Stimulated activated CD8-positive, alpha-beta memory T cell treated with anti-CD3 and anti-CD28 coated beads, Interleukin-7, amount 100 ng/mL, for 24 hours (primary cell): Measurements from ENCODE around the gene RGS8.

Source experiments
- DNase-seq: peaks from one replicate; pipeline ENCODE4 v3.0.0-alpha.2; 2020; ENCODE audit warnings: low read depth

The RGS8 gene

GRCh38 chr1:182671750-182672486, 12.5 kb downstream of the RGS8 start:
- no peak for DNase-seq

DNA sequence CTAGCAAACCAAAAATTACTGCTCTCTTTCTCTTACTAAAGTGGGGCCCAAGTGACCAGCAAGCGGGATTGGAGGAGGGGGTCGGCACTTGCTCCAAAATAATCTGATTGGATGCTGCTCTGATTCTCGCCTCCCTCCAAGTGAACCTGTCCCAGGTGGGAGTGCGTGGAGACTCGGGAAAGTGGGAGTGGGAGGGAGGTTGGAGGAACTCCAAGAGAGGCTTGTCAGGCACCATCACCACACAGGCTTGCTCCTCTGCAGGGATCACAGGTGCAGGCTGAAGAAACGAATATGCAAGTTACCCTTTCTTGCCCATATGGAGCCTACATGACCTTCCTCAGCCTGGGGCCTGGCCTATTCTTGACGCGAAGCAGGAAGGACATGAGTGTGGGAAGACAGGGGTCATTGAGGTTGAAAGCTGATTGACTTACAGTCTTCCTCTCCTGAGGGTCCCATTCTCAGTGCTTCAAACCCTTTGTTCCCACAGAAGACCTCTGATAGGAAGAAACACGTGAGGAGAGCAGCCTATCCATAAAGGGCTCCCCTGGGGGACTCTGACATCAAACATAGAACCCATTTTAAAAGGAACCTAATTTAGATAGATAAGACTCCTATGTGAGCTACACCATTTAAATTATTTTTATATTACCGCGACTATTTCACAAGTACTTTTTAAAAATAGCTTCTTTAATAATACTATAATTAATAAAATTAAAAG, 14.2 kb downstream of the RGS8 start:
- no peak for DNase-seq

DNA sequence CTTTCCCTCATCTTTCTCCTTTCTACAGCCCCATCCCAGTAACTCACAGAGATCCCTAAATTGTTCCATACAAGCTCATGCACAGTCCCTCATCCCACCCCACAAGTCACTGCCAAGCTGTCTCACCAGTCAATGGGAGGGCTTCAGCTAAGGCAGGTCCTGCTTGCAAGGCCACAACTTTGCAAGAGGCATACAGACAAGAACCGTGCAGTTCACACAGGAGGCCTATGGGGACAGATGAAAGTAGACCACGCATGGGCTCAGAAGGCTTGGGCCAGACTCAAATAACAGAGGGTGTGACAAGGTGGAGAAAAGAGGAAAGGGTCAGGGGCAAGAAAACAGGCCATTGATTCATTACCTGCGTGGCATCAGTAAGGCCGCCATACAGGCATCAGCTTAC, 15.1 kb downstream of the RGS8 start:
- DNase-seq = no peak

DNA sequence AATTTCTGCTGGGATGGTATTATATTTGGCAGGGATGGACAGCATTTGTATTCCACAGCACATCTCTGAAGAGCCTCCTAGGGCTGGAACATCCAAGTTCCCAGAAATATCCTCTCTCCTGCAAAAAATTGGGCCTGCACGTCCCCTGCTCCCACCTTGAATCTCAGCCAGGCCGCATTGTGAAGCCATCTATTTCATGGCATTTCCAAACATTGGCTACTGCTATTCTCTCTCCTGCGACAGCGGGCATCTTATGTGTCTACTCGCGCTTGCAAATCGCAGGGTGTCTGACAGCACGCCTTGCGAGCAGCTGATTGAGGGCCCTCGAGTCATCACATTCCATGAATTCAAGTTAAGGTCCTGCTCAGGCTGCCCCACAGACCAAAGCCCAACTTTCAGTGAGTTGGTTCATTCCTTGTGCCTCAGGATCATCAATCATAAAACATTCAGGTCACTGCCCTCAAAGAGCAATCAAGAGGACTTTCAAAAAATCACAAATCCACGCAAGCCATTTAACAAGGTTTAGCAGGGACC, 15.8 kb downstream of the RGS8 start:
- no peak for DNase-seq

GRCh38 chr1:182667848-182668505, 16.4 kb downstream of the RGS8 start:
- DNase-seq = no peak

GRCh38 chr1:182666706-182667105, 17.7 kb downstream of the RGS8 start:
- no peak for DNase-seq

DNA sequence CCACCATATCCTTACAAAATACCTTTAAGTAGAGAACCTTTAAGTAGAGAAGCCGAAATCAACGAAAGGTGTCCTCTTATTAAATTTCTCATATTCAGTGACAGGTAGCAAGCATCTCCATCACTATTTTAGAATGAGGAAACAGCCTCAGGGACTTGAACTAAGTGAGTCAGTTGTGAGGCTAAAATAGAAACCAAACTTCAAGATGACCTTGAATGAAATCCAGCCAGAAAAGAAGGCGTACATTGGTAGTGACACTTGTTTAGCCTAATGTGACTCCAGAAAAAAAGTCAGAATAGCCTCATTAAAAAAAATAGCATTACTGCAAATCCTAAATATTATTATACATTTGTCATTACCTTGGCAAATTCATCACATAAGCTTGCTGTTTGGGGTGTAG, 20.1 kb downstream of the RGS8 start:
- no peak for DNase-seq

DNA sequence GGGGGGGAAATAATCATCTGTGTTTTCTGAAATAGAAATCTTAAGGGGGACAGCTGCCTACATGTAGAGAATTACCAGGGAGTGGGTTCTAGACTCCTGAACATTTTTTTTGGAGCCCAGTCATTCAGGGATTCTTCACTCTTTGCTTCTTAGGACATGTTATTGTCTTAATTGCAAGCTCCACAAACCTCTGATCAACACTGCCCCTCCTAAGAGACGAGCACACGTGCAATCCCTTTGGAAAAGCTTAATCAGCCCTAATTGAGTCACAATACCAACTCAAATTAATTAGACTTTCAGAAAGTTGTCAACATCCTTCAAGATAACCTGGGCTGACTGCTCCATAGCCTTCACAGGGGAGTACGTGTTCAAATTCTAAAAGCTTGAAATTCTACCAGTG, 21.4 kb downstream of the RGS8 start:
- no peak for DNase-seq

GRCh38 chr1:182662121-182662890, 22.1 kb downstream of the RGS8 start:
- DNase-seq = no peak

DNA sequence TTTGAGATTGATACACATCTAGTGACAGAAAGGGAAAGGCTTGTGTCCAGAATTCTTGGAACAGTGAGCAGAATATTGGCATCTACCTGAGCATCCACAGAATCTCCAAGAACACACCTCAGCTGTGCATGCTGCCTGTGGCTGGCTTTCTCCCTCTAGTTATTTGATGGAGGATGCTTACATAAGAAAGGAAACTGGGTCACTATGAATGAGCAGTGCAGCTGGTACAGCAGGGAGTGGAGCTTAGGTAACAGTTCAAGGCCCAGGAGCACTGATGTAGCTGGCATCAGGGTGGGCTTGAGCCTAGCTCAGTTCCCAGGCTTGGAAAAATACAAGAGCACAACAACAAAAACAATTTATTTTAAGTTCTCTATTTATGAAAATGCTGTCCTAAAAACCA, 26.3 kb downstream of the RGS8 start:
- no peak for DNase-seq

DNA sequence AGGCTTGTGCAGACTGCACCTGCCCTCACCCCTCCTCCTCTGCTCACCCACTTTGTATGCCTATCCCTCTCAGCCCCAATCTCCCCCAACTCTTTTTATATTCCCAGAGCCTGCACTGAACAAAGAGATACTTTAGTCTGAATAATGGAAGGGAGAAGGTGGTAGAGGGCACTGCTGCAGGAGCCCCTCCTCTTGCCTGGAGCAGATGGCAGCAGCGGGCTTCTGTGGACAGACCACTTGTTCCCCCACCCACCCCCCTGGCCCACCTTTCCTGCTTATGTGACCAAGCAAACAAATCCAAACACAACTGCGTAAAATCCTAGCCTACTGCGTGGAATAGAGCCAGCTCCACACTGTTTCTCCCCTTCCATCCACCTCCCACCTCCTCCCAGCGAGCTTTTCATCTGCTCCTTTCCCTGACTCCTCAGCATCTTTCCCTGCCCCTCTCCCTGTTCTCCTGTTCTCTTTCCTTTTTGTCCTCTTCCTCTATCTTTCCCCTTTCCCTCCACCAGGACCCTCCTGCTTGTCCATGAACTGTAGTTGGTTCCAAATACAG, 27.5 kb downstream of the RGS8 start:
- DNase-seq = no peak

GRCh38 chr1:182653986-182654385, 30.4 kb downstream of the RGS8 start:
- DNase-seq = no peak

GRCh38 chr1:182652933-182653332, 31.5 kb downstream of the RGS8 start:
- no peak for DNase-seq

GRCh38 chr1:182651339-182651724, 33.1 kb downstream of the RGS8 start:
- DNase-seq = no peak

- DNase-seq = no peak
These were observed 33.6 kb downstream of the RGS8 start for GRCh38 chr1:182650678-182651338.

- no peak for DNase-seq
These were observed 35.3 kb downstream of the RGS8 start for GRCh38 chr1:182649041-182649440.

DNA sequence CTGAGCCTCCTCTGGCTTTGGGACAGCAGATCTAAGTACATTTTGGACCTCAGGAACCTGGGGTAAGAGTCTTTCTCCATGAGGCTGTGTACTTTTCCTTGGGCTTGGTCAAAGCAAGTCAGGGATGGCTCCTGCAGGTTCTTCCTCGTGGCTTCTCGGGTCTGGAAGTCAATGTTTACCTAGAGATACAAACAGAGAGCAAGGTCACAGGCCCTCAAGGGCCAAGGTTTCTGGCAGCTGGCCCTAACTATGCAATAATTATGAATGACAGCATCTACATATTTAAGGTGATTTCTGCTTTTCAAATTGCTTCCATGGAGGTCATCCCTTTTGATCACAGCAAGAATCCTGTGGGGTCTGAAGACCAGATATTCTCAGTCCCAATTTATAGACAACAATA, 37.6 kb downstream of the RGS8 start:
- no peak for DNase-seq

- DNase-seq = no peak
These were observed 39.5 kb downstream of the RGS8 start for GRCh38 chr1:182644886-182645285.

DNA sequence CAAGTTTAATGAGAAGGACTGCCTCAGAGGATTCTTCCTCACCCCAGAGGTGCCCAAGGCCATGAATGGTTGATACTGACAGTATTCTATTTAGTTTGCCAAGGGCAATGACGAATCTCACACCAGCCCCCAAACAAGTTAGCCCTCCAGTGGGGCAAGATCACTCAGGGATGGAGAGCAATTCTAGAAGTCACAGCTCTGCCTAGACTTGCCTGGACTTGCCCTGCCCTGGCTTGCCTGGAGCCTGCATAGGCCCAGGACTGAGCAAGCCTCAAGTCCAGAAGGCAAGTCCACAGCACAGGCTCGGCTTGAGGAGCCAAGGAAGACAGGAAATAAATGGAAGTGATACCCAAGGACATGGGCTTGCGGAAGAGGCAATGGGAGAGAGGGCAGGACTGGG, 40.7 kb downstream of the RGS8 start:
- DNase-seq = no peak

- no peak for DNase-seq
These were observed 41.9 kb downstream of the RGS8 start for GRCh38 chr1:182642461-182642860.

DNA sequence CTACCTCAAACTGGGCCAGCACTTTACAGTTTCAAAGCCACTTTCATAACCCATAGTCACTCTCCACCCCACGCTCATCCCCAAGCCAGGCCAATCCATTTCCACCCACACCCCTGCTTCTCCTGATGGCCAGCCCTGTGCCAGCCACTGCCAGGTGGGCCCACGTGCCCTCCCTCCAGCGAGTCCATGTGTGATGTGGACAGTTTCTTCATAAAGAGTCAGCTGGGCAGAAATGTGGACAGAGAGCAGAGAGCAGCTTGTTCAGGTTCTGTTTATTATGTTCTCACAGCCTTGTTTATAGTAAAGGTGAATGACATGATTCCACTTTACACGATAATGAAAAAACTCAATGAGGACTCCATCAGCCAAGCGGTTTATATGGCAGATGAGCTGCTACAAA, 42.8 kb downstream of the RGS8 start:
- DNase-seq = no peak
